ENCODE data around the gene TULP4.
"Not testable (repeated sequence)": the region's sequence is repeated elsewhere in the genome, so short reads cannot be mapped to it uniquely, and the experiment has no call there.

Gene TULP4

DNA sequence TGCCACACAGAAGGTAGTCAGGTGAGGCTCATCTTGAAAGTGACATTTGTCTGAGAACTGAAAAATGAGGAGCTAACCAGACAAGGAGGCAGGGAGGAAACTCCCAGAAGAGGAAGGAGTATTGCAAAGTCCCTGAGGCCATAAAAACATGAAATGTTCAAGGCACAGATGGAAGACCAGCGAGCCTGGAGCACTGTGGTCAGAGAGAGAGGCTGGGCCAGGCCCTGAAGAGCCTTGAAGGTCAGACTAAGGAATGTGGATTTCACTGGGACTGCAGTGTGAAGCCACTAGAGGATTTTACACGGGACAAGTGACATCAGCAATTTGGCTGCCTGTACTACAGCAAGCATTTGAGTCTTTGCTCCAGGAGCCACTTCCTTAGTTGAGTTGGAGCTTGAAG is 226.5 kb downstream of the TULP4 start:
- no peak for DNase-seq

DNA sequence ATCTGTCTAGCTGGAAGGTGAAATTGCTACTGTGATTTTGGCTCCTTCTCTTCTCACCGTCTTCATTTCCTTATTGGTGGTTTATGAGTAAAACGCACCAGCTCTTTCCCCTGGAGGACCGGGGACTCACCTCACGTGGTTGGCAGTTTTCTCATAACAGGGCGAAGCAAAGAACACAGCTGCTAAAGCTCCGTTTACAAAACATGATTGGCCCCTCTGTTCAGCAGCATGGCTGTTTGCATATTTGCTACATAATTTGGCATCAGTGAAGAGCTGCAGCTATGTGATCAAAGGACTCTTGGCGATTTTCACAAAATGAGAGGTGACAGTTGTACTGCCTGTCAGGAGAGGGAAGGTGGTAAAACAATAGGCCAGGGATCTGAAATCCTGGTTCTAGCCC is 227.1 kb downstream of the TULP4 start:
- no peak for DNase-seq

DNA sequence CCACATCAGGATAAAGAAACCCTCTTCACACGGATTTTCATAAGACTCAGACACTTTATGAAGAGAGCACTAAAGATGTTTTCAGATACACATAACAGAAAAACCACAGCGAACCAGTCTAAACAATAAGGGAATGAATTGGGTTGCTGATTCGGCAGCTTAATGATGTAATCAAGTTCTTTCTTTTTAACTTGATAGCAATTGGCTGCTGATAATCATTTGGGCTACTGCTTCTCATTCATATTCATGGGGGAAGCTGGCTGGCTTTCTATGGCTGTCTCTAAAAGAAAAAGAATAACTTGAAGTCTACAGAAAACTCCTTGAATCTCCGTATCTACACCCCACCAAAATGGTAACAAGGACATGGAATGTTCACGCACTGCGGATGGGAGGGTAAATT is 227.6 kb downstream of the TULP4 start:
- DNase-seq, result no peak

DNA sequence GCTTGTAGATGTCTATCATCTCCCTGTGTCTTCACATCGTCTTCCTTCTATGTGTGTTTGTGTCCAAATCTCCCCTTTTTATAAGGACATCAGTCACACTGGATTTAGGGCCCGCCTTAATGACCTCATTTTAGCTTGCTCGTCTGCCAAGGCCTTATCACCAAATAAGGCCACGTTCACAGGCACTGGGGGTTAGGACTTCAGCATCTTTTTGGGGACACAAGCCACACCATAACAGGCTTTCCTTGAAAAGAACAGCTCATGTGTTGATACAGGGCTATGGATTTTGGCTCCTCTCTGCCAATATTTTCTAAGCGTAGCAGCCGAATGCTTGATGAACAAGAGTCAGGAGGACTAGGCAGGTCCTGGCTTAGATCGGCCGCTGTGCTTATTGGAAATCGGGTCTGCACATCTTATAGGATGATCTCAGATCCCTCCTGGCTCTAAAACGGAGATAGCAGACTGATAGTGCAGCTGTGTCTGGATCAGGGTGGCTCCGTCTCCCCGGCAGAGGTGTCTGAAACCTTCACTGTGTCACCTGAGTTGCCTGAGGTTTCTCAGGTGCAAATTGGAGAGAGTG is 231.4 kb downstream of the TULP4 start:
- DNase-seq, result no peak

DNA sequence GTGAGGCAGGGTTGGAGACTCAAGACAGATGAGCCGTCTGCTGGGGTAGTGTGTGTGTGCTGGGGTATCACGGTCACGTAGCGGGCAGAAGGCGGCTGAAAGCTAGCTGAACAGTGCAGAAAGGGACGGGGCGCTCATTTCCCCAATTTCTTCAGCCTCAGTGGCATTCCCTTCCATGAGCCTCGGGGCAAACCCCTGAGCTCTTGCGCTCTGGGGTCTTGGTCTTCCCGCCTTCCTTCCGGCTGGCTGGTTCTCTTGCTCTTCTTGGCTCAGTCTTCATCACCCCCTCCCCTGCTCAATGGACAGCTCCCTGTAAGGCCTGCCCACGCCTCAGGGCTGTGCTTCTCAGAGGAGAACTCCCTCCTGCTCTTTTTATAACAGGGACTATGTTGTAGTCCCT is 232.2 kb downstream of the TULP4 start:
- no peak for DNase-seq

DNA sequence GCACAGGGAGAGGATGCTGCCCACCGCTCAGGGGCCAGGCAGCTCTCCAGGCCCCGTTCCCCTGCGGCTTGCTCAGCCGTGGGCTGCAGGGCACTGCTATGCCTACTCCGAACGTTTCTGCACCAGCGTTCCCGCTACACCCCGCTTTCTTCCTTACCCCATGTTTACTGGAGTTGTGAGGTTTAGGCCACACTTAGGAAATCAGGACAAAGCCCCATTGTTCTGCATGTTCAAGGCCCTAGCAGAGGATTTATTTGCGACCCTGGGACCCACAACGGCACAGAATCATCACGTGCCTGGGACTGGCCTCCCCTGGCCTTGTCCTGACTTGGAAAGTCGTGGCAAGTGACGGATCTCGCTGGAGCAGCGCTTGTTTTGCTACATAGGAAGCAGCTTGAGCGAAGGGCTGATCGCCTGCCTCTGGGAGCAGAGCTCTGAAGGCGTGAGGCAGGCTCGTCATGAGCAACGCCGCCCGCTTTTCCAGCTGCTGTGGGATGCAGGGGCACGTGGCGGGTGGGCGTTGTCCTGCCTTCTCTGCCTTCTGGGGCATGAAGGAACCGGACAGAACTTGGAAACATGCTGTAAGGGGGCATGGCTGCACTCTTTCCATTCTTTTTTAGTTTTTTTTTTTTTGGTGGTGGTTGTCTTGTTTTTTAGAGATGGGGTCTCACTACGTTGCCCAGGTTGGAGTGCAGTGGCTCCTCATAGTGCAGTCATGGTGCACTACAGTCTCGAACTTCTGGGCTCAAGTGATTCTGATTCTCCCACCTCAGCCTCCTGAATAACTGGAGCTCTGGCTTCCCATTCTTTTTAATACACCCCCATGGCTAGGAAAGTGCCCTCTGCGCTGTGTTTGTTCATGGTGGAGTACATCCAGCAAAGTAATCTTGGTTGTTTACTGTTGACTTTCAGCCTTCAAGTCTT is 233.0 kb downstream of the TULP4 start:
- no peak for DNase-seq

DNA sequence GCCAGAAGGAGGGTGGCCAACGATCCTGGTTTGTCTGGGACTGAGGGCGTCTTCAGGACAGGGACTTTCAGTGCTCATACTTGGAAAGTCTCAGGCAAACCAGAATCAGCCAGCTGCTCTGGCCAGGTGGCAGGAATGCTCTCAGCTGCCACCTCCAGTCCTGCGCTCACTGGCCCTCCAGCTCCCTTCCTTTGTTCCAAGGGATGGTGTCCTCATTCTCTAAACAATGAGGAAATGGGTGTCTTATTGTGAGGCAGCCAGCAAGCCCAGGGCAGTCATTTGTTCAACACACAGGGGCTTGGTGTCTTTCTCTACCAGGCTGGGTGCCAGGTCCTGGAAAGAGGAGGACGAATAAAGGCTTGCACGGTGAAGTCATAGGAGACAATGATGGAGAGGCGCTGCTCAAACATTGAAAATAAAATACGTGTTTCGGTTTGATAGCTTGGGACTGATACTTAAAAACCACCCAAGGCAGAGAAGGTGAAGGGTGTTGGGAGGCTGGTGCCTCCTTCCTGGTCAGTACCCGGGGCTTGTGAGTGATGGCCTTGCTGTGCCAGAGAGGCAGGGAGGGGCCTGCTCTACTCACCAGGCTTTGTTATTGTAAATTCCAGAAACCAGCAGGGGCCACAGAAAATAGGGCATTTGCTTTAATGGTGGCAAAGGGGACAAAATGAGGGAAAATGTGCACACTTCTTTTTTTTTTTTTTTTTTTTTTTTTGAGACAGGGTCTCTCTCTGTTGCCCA is 236.3 kb downstream of the TULP4 start:
- DNase-seq, result no peak

DNA sequence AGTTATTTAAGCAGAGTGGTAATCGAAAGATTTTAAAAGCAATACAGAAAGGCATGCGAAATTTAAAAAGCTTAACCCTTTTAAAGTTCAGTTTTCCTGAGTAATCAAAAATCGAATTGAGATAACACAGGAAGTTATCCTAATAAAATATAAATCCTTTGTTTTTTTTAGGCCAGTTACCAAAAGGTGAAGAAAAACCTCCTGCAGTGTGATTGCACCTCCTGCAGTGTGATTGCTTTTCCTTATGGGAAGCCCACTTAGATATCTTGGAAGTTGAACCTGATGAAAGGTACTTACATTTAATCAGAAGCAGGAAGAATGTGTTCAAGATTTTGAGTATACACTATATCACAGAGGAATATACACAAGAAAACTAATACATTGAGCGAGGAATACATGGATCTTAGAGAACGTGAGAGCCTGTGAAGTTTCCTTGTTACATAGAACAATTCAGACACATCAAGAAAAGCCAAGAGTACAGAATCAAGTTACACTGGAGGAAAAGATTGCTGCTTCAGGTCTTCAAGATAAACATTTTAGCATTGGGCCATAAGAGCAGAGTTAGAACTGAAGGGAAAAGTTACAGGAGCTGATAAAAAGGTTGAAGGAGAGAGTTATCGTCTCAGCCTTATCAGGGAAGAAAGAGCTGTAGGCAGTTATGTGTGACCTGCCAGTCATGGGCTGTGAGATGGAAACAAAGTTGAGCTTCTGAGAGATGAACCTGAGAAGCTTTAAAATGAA is 240.0 kb downstream of the TULP4 start:
- DNase-seq, result no peak

DNA sequence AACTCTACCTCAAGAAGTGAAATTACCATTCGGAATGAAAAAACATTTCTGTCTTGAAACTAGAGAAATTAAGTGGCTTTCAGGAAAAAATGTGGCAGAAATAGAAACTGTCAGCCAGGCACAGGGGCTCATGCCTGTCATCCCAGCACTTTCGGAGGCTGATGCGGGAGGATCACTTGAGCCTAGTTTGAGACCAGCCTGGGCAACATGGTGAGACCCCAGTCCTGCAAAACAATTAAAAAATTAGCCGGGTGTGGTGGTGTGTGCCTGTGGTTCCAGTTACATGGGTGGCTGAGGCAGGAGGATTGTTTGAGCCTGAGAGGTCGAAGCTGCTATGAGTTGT is 240.5 kb downstream of the TULP4 start:
- no peak for DNase-seq

DNA sequence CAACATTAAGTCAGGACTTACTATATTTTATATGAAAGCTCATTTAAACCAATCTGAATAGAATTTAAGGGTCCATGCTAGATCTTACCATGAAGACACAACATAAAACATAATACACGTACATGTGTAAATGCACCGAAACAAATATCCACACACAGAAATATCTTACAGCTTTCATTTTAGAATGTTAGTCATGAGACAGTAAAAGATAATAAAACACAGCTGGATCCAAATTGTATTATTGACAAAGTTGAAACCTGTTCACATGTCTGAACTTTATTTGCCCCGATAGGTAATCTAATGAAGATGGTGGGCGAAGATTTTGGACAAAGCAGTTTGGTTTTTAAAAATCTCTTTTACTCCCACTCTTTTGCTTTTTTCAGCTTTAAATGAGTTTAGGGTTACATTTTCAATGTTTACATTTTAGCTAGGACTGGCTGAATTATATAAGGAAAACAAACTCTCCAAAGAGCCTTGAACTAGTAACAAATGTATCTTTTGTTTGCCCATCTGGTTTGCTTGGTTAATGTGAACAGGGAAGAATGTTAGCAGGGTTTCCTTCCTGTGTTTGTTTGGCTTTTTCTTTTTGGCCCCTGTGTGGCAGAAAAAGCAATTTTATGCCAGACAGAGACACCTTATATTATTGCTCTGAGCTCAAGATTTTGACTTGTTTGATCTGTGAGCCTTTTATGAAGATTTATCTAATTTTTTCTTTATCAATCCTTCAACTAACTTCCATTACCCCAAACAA is 242.5 kb downstream of the TULP4 start:
- no peak for DNase-seq

DNA sequence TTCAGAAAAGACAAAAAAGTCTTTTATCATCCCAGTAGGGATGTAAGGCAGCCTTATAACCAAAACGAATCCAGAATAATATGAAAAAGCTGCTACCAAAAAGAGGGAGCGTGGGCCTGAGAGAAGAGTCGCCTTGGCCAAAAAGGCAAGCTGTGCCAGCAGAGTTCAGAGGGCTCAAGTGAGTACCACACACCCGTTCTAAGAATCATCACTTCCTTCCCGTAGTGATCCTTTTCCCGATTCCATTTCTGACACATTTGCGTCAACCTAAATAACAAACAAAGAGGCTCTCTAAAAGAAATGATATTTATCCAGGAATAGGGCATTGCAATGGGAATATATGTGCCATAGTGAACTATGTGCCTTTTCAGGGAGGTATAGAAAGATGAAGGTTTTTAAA is 243.8 kb downstream of the TULP4 start:
- no peak for DNase-seq

DNA sequence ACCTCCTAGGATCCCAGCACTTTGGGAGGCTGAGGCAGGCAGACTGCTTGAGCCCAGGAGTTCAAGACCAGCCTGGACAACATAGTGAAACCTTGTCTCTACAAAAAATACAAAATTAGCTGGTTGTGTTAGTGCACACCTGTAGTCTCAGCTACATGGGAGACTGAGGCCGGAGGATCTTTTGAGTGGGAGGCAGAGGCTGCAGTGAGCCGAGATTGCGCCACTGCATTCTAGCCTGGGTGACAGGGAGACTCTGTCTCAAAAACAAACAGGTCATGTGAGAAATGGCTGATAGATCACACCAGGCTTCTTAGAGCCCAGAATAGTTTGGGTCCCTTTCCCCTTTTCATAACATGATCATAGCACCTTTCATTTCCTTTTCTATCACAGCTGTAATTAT is 244.8 kb downstream of the TULP4 start:
- not testable (repeated sequence) for DNase-seq

DNA sequence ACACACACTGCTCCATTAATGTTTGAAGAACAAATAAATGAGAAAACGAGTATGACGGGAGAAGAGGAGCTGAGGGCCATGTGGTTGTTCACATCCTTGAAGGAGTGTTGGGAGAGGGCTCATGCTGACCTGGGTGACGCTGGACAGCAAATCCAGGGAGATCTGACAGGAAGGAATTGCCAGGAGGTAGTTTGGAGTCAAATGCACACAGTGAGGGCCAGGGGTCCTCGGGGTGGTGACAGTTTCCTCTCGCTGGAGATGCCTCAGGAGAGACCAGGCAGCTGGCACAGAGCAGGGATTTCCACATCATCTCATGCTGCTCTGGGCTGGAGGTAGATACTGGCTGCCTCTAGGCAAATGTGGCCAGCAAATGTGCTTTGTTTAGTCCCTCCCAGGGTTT is 245.7 kb downstream of the TULP4 start:
- no peak for DNase-seq

DNA sequence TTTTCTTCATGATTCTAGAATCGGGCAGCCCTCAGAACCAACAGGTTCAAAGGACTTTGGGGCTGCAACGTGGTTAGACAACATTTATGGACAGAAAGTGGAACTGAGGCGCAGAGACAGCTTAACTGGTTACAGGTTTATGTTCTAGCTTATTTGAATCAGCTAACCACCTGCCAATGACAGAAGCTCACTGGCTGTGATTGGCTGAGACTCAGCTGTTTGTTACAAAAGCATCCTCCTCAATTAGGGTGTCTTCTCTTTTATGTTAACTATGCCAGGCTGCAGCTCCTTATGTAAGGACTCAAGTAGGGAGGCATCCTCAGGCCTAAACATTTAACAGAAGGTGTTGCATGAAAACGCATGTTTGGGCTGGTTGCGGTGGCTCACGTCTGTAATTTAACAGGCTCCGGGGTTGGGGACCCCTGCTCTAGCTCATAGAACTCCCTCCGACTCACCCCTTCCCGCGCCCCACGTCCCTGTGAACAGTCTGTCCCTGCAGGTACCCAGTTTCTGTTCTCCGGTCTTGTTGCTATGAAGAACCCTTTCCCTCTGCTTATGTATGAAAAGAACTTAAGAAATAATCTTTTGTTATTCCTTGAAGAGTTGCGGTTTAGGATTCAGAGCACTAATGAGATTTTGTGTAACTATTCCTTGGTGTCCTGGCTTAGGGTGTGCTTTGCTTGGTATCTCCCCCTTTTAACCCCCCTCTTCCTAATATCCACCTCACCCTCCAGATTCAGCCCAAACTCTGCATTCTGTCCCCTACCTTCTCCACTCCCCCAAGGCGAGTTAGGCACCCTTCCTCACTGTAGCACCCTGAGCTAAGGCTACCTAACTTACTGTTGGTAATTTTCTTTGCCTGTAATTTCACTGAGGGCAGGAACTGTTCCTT is 246.4 kb downstream of the TULP4 start:
- no peak for DNase-seq

DNA sequence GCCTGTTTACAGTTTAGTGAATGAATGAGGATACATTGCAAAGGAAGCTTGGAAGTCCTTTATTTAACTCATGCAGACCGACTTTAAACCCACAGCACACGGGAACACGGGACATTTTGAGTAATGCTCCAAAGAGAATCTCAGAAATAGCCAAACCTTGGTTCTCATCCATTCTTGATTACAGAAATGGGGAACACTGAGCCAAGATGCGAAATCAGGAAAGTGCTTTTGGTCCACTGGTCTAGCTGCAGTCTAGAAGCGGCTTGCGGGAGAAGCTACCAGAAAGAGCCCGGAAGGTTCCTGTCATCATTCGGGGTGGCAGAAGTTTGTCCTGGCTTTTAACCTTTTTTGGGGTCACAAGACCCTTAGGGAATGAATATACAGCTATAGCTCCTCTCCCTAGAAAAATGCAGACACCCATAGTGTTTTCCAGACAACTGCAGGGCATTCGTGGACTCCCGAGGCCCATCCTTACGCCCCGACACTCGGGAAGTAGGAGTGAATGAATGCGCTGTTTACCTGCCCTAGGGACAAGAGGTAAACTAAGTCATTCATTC is 247.2 kb downstream of the TULP4 start:
- DNase-seq, result no peak

DNA sequence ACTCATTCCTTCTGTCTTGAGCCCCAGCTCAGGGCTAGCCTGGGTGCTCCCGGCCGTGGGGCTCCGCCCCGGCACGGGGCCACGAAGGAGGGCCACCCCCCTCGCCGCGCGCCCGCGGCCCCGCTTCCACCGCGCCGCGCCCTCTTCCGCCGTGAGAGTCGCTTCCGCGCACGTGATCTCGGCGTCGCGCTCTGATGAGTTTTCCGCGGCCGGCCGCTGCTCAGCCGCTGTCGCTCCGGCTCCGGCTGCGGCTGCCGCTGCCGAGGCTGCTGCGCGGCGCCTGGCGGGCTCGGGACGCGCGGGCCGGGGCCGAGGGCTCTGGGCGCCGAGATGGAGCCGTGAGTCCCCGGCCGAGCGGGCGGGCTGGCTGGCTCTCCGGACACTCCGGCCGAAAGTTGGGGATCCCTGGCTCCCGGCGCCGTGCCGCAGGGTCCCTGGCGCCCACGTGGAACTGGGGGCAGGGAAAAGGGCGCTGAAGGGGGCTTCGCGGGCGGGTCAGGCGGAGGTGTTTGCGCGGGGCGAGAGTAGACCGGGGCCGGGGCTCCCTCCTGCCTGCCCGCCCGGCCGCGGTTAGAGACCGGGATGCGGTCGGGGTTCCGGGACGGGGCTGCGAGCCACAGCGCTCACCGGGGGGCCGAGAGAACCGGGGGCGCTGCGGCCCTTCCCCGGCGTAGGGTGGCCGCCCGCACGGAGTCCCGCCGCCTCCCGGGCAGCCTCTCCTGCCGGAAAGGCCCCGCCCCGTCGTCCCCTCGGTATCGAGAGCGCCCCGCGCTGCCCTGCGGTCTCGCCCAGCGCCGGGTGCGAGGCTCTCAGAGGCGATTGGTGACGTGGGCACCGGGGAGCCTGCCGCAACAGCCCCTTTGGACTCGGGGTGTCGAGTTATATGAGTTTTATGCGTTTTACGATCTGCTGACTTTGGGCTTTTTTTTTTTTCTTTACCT is 247.9 kb downstream of the TULP4 start, which contains the start of gene TMEM181:
TMEM181 (plus strand) TSS at position 197 of the 941 bp plus-strand sequence; CDS start at position 331, 134 bp downstream.
- peak; percentile 79 for DNase-seq

DNA sequence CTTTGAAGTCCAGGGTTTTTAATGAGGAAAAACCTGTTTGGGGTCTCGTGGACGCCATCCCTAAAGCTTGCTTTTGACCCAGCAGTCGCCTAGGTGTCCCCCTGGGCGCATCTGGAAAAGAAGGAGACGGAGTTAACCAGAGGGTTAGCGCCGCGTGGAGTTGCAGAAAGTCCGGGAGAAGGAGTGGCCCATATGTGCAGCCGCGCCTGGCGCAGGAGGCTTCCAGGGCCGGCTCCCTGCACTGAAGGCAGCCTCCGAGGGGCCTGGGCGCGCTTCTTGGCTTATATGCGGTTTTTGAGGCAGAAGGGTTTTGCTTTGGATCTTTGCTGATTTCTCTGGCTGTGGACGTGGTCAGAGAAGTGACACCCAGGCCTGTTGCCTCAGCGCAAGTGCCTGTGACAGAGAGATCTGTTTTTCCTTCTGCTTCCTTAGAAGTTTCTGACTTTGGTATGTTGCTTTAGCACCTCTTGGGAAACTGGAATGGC is 248.6 kb downstream of the TULP4 start:
- no peak for DNase-seq

Measured in central memory CD4-positive, alpha-beta T cell (primary cell).